GM18951 (cell line): ENCODE measurements around the gene GANC.

Source experiments
- POLR2A ChIP-seq: IDR thresholded peaks from 4 replicates; pipeline ENCODE4 v1.6.1; 2011; ENCODE audit warnings: mild to moderate bottlenecking; ENCODE audit not compliant: insufficient read length, insufficient read depth; ENCODE audit errors: extremely low read depth
- in situ Hi-C: fragments of 300-500 bp; cut with MboI; formaldehyde crosslinking; loops from one replicate; pipeline ENCODE4 v1.12.0; 2022; ENCODE audit warnings: low sequenced_read_pairs, mixed read lengths, inconsistent platforms; ENCODE audit not compliant: unreplicated experiment

GANC gene

GRCh38 chr15:42363487-42363886 is 90.5 kb downstream of the GANC start:
- no peak for TF ChIP-seq POLR2A
- in situ Hi-C loops: no loop called here

- TF ChIP-seq POLR2A: no peak
- in situ Hi-C loops: no loop called here
Observed at GRCh38 chr15:42363942-42364341, 90.9 kb downstream of the GANC start.

GRCh38 chr15:42364529-42364928 is 91.5 kb downstream of the GANC start:
- in situ Hi-C loops: no loop called here
- no peak for TF ChIP-seq POLR2A

- no peak for TF ChIP-seq POLR2A
- in situ Hi-C loops: no loop called here
Observed at GRCh38 chr15:42365921-42366550, 93.0 kb downstream of the GANC start.

GRCh38 chr15:42367041-42367440 is 94.0 kb downstream of the GANC start:
- no peak for TF ChIP-seq POLR2A
- in situ Hi-C loops: no loop called here

- in situ Hi-C loops: no loop called here
- TF ChIP-seq POLR2A: no peak
Observed at GRCh38 chr15:42368096-42368495, 95.1 kb downstream of the GANC start.

- no peak for TF ChIP-seq POLR2A
- in situ Hi-C loops: no loop called here
Observed at GRCh38 chr15:42371096-42371495, 98.1 kb downstream of the GANC start.

GRCh38 chr15:42373274-42373673 is 100.3 kb downstream of the GANC start:
- in situ Hi-C loops: no loop called here
- TF ChIP-seq POLR2A: no peak

GRCh38 chr15:42373936-42374335 is 100.9 kb downstream of the GANC start:
- in situ Hi-C loops: no loop called here
- no peak for TF ChIP-seq POLR2A

GRCh38 chr15:42374810-42375209 is 101.8 kb downstream of the GANC start:
- in situ Hi-C loops: no loop called here
- no peak for TF ChIP-seq POLR2A

- no peak for TF ChIP-seq POLR2A
- in situ Hi-C loops: no loop called here
Observed at GRCh38 chr15:42375252-42375651, 102.3 kb downstream of the GANC start.

GRCh38 chr15:42375941-42376340 is 102.9 kb downstream of the GANC start:
- TF ChIP-seq POLR2A: no peak
- in situ Hi-C loops: no loop called here

GRCh38 chr15:42378011-42378410 is 105.0 kb downstream of the GANC start:
- in situ Hi-C loops: no loop called here
- no peak for TF ChIP-seq POLR2A

- in situ Hi-C loops: no loop called here
- TF ChIP-seq POLR2A: no peak
Observed at GRCh38 chr15:42384597-42384996, 111.6 kb downstream of the GANC start.

- in situ Hi-C loops: no loop called here
- no peak for TF ChIP-seq POLR2A
Observed at GRCh38 chr15:42385206-42385979, 112.4 kb downstream of the GANC start.
